ENCODE results near the gene PIGC.

DNA sequence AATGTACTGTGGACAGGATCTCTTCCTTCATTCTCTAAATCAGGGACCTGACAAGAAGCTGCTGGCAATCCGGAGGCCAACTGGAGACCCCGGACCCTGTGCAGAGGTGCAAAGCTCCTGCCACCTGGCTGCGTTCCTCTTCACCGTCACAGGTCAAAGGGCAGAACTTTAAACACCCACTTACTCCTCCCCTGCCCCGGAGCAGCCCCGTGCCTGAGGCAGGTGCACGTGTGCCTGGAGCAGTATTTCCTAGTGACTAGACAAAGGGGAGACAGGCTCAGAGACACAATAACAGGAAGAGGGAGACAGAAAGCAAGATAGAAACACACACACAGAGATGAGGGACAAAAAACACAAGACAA lies 6.6 kb upstream of the PIGC start:
- TF ChIP-seq, protein P1, sequence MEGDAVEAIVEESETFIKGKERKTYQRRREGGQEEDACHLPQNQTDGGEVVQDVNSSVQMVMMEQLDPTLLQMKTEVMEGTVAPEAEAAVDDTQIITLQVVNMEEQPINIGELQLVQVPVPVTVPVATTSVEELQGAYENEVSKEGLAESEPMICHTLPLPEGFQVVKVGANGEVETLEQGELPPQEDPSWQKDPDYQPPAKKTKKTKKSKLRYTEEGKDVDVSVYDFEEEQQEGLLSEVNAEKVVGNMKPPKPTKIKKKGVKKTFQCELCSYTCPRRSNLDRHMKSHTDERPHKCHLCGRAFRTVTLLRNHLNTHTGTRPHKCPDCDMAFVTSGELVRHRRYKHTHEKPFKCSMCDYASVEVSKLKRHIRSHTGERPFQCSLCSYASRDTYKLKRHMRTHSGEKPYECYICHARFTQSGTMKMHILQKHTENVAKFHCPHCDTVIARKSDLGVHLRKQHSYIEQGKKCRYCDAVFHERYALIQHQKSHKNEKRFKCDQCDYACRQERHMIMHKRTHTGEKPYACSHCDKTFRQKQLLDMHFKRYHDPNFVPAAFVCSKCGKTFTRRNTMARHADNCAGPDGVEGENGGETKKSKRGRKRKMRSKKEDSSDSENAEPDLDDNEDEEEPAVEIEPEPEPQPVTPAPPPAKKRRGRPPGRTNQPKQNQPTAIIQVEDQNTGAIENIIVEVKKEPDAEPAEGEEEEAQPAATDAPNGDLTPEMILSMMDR (IDR thresholded peaks at IDR 0.05) = no peak
- TF ChIP-seq POLR2A (IDR thresholded peaks at IDR 0.05) = no peak

Data from thyroid gland (tissue), 4 donors.